Measurements from ENCODE around the gene MRPS7. TPM values are rescaled to one million over a fixed set of nuclear protein-coding genes. Genes with fewer than 3 reads are reported as not detected.

MRPS7 gene
- total RNA-seq, 2 donors from 2014 or later: 81.0 to 82.5 TPM

- no peaks in the 10 kb centered on the region for H3K9me3 ChIP-seq (ENCODE audit: control insufficient read depth, low read length)
- H3K9me3 Mint-ChIP-seq: no peaks in the 10 kb centered on the region
- WGBS, 2 experiments (ENCODE audit: insufficient coverage in 1 of 2, insufficient read length in 1 of 2): 95 to 97% methylated on average over 13 of the region's 13 CpGs
- no peak overlapping the region for H3K27ac ChIP-seq (ENCODE audit: low read depth, low read length)
- no peaks in the 10 kb centered on the region for H3K27me3 Mint-ChIP-seq (ENCODE audit: insufficient read depth)
- H3K36me3 ChIP-seq (ENCODE audit: control insufficient read depth, insufficient read depth, low read length): peaks cover 83% of the 10 kb centered on the region
- no peaks in the 10 kb centered on the region for H3K4me1 Mint-ChIP-seq
- no peak for TF ChIP-seq CTCF (conservative IDR thresholded peaks at IDR 0.05)
- peaks cover 65% of the 10 kb centered on the region for H3K36me3 Mint-ChIP-seq (ENCODE audit: low read depth)
- H3K4me1 ChIP-seq (ENCODE audit: control insufficient read depth, insufficient read depth, low read length): no peaks in the 10 kb centered on the region
- no peak overlapping the region for H3K27ac Mint-ChIP-seq
- DNase-seq: no peak
- no peaks in the 10 kb centered on the region for H3K27me3 ChIP-seq (ENCODE audit: control insufficient read depth, insufficient read depth, low read length, poor library complexity, severe bottlenecking)
- H3K4me3 ChIP-seq (ENCODE audit: low read length): no peak overlapping the region
- H3K9ac ChIP-seq (ENCODE audit: extremely low read depth, low read length, poor library complexity, severe bottlenecking): no peak overlapping the region
- H3K4me3 Mint-ChIP-seq: no peak overlapping the region
Measured at GRCh38 chr17:75232786-75233185, 28.9 kb upstream of the MRPS7 start.

GRCh38 chr17:75237100-75238014, 24.3 kb upstream of the MRPS7 start:
- no peaks in the 10 kb centered on the region for H3K27me3 ChIP-seq (ENCODE audit: control insufficient read depth, insufficient read depth, low read length, poor library complexity, severe bottlenecking)
- no peaks in the 10 kb centered on the region for H3K9me3 ChIP-seq (ENCODE audit: control insufficient read depth, low read length)
- Mint-ChIP-seq H3K4me1 (no peaks in the 10 kb centered on the region), H3K27me3 (ENCODE audit: insufficient read depth) (no peaks in the 10 kb centered on the region), H3K4me3 (no peak overlapping the region), H3K27ac (no peak overlapping the region), H3K36me3 (ENCODE audit: low read depth) (peaks cover 60% of the 10 kb centered on the region), H3K9me3 (no peaks in the 10 kb centered on the region)
- WGBS, 2 experiments (ENCODE audit: insufficient coverage in 1 of 2, insufficient read length in 1 of 2): 93 to 99% methylated on average over 8 to 12 of the region's 12 CpGs
- H3K4me1 ChIP-seq (ENCODE audit: control insufficient read depth, insufficient read depth, low read length): peaks cover 3% of the 10 kb centered on the region
- H3K27ac ChIP-seq (ENCODE audit: low read depth, low read length): no peak overlapping the region
- peaks cover 80% of the 10 kb centered on the region for H3K36me3 ChIP-seq (ENCODE audit: control insufficient read depth, insufficient read depth, low read length)
- no peak for TF ChIP-seq CTCF (conservative IDR thresholded peaks at IDR 0.05)
- no peak overlapping the region for H3K4me3 ChIP-seq (ENCODE audit: low read length)
- H3K9ac ChIP-seq (ENCODE audit: extremely low read depth, low read length, poor library complexity, severe bottlenecking): no peak overlapping the region
- no peak for DNase-seq

- peaks cover 79% of the 10 kb centered on the region for H3K36me3 ChIP-seq (ENCODE audit: control insufficient read depth, insufficient read depth, low read length)
- H3K4me3 Mint-ChIP-seq: no peak overlapping the region
- H3K36me3 Mint-ChIP-seq (ENCODE audit: low read depth): peaks cover 57% of the 10 kb centered on the region
- no peaks in the 10 kb centered on the region for H3K9me3 Mint-ChIP-seq
- H3K27me3 ChIP-seq (ENCODE audit: control insufficient read depth, insufficient read depth, low read length, poor library complexity, severe bottlenecking): no peaks in the 10 kb centered on the region
- H3K4me1 ChIP-seq (ENCODE audit: control insufficient read depth, insufficient read depth, low read length): peaks cover 3% of the 10 kb centered on the region
- H3K4me3 ChIP-seq (ENCODE audit: low read length): no peak overlapping the region
- no peak for TF ChIP-seq CTCF (conservative IDR thresholded peaks at IDR 0.05)
- H3K27ac Mint-ChIP-seq: no peak overlapping the region
- 94 to 98% methylated on average over 8 to 11 of the region's 11 CpGs for WGBS, 2 experiments (ENCODE audit: insufficient coverage in 1 of 2, insufficient read length in 1 of 2)
- H3K4me1 Mint-ChIP-seq: no peaks in the 10 kb centered on the region
- no peaks in the 10 kb centered on the region for H3K9me3 ChIP-seq (ENCODE audit: control insufficient read depth, low read length)
- no peak overlapping the region for H3K27ac ChIP-seq (ENCODE audit: low read depth, low read length)
- DNase-seq: no peak
- H3K9ac ChIP-seq (ENCODE audit: extremely low read depth, low read length, poor library complexity, severe bottlenecking): no peak overlapping the region
- no peaks in the 10 kb centered on the region for H3K27me3 Mint-ChIP-seq (ENCODE audit: insufficient read depth)
Measured at GRCh38 chr17:75238020-75238580, 23.6 kb upstream of the MRPS7 start.

Data from endodermal cell (in vitro differentiated cells).